ENCODE measurements around the gene VAV3. TPM values are rescaled to one million over a fixed set of nuclear protein-coding genes. Genes with fewer than 3 reads are reported as not detected.

VAV3 gene
- total RNA-seq, 1 experiment from 2014 or later, result 10.0 TPM

DNA sequence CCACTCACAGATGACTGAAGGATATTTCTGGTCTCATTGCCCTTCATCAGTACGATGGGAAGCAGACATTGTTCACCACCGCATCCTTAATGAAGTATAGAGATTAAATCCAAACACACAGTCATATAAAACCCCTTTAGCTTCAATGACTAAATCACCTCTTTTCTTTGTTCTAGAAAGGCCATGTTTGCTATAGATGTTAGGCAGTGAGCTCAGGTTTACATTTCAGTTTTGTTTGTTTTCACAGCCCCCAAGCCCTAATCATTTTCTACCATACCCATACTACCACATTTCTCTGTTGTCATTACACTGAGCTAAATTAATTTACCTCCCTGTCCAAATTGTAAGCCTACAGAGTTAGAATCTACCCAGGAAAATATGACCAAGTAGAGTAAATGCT, 439.0 kb downstream of the VAV3 start (continued):
- TF ChIP-seq, protein P1, sequence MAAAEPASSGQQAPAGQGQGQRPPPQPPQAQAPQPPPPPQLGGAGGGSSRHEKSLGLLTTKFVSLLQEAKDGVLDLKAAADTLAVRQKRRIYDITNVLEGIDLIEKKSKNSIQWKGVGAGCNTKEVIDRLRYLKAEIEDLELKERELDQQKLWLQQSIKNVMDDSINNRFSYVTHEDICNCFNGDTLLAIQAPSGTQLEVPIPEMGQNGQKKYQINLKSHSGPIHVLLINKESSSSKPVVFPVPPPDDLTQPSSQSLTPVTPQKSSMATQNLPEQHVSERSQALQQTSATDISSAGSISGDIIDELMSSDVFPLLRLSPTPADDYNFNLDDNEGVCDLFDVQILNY (CRISPR knock-in tag; IDR thresholded peaks at IDR 0.05), result no peak
- no peak for TF ChIP-seq ZBTB21 (CRISPR knock-in tag; IDR thresholded peaks at IDR 0.05; ENCODE audit: borderline replicate concordance)
- TF ChIP-seq GTF2I (CRISPR knock-in tag; conservative IDR thresholded peaks at IDR 0.05), result no peak

GRCh38 chr1:107525145-107525544, 439.8 kb downstream of the VAV3 start:
- TF ChIP-seq, protein P2, sequence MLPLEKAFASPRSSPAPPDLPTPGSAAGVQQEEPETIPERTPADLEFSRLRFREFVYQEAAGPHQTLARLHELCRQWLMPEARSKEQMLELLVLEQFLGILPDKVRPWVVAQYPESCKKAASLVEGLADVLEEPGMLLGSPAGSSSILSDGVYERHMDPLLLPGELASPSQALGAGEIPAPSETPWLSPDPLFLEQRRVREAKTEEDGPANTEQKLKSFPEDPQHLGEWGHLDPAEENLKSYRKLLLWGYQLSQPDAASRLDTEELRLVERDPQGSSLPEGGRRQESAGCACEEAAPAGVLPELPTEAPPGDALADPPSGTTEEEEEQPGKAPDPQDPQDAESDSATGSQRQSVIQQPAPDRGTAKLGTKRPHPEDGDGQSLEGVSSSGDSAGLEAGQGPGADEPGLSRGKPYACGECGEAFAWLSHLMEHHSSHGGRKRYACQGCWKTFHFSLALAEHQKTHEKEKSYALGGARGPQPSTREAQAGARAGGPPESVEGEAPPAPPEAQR (CRISPR knock-in tag; IDR thresholded peaks at IDR 0.05), result no peak
- no peak for TF ChIP-seq RELA (CRISPR knock-in tag; IDR thresholded peaks at IDR 0.05; ENCODE audit: borderline replicate concordance)
- no peak for TF ChIP-seq ERG (CRISPR knock-in tag; IDR thresholded peaks at IDR 0.05)
- Mint-ChIP-seq H3K36me3 (no peaks in the 10 kb centered on the region), H3K27ac (no peak overlapping the region), H3K9me3 (no peaks in the 10 kb centered on the region), H3K4me3 (no peak overlapping the region), H3K4me1 (peaks cover 24% of the 10 kb centered on the region), H3K27me3 (ENCODE audit: low read depth) (no peaks in the 10 kb centered on the region)
- DNase-seq (ENCODE audit: low spot score) (no peak), ATAC-seq (no peak)
- POLR2A ChIA-PET, result no interaction called here
- CTCF ChIA-PET, result no interaction called here

DNA sequence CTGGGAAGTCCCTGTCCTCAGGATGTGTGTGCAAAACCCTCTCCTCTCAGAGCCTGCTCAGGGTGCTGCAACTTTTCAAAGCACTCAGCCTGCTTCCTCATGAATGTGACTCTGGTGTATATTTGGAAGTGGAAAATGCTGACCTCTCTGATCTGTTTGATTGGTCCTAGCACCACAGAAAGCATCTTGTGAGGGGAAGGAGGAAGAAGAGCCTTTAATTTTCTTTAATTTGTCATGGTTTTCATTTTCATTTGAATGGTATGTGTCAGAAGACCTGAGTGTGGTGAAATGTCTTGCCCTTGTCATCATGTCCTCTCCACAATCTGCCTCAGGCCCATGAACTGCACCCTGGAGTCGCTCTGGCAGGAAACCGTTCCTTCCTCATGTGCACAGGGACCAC, 440.7 kb downstream of the VAV3 start:
- DNase-seq (ENCODE audit: low spot score), result no peak
- ChIA-PET POLR2A (no interaction called here), CTCF (no interaction called here)
- Mint-ChIP-seq H3K9me3 (peaks cover 4% of the 10 kb centered on the region; the same call in 1 of the 2 replicates), H3K4me1 (peaks cover 24% of the 10 kb centered on the region), H3K27me3 (ENCODE audit: low read depth) (no peaks in the 10 kb centered on the region), H3K36me3 (no peaks in the 10 kb centered on the region), H3K27ac (no peak overlapping the region), H3K4me3 (no peak overlapping the region)
- TF ChIP-seq ZBTB21 (CRISPR knock-in tag; IDR thresholded peaks at IDR 0.05; ENCODE audit: borderline replicate concordance) (no peak), FOXP4 (CRISPR knock-in tag; IDR thresholded peaks at IDR 0.05) (no peak), CREM (CRISPR knock-in tag; IDR thresholded peaks at IDR 0.05) (no peak), RORB (CRISPR knock-in tag; IDR thresholded peaks at IDR 0.05) (no peak), JUN (CRISPR knock-in tag; IDR thresholded peaks at IDR 0.05) (no peak), FOXK1 (CRISPR knock-in tag; IDR thresholded peaks at IDR 0.05) (no peak), ZBTB43 (CRISPR knock-in tag; IDR thresholded peaks at IDR 0.05) (no peak), USF1 (CRISPR knock-in tag; IDR thresholded peaks at IDR 0.05) (no peak), MXD4 (CRISPR knock-in tag; IDR thresholded peaks at IDR 0.05; ENCODE audit: borderline replicate concordance) (no peak), ZNF121 (CRISPR knock-in tag; IDR thresholded peaks at IDR 0.05) (no peak)
- TF ChIP-seq, protein P2 (CRISPR knock-in tag; IDR thresholded peaks at IDR 0.05), result no peak
- TF ChIP-seq, protein P3, sequence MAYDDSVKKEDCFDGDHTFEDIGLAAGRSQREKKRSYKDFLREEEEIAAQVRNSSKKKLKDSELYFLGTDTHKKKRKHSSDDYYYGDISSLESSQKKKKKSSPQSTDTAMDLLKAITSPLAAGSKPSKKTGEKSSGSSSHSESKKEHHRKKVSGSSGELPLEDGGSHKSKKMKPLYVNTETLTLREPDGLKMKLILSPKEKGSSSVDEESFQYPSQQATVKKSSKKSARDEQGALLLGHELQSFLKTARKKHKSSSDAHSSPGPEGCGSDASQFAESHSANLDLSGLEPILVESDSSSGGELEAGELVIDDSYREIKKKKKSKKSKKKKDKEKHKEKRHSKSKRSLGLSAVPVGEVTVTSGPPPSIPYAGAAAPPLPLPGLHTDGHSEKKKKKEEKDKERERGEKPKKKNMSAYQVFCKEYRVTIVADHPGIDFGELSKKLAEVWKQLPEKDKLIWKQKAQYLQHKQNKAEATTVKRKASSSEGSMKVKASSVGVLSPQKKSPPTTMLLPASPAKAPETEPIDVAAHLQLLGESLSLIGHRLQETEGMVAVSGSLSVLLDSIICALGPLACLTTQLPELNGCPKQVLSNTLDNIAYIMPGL (CRISPR knock-in tag; IDR thresholded peaks at IDR 0.05), result no peak
- TF ChIP-seq, protein P4, sequence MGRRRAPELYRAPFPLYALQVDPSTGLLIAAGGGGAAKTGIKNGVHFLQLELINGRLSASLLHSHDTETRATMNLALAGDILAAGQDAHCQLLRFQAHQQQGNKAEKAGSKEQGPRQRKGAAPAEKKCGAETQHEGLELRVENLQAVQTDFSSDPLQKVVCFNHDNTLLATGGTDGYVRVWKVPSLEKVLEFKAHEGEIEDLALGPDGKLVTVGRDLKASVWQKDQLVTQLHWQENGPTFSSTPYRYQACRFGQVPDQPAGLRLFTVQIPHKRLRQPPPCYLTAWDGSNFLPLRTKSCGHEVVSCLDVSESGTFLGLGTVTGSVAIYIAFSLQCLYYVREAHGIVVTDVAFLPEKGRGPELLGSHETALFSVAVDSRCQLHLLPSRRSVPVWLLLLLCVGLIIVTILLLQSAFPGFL (CRISPR knock-in tag; IDR thresholded peaks at IDR 0.05; ENCODE audit: borderline replicate concordance), result no peak
- no peak for ATAC-seq

Measured in WTC11 (cell line).